Dermis microvascular lymphatic vessel endothelial cell (primary cell): ENCODE results near the gene TSNAXIP1. TPM values are rescaled to one million over a fixed set of nuclear protein-coding genes. Genes with fewer than 3 reads are reported as not detected.
A peak's percentile ranks its signal among the peaks of the same experiment; 100 is the strongest.

Source experiments
- DNase-seq, 2 donors: peaks; one replicate each; pipeline versions ENCODE4 v3.0.0 to v3.0.0-alpha.2; 2010; ENCODE audit warnings: low read depth in 2 of 2
- total RNA-seq: library from RNA; depleted of rRNA; stranded (reverse); fragments of >200 nt; gene quantifications from 2 replicates; pipeline ENCODE4 v1.2.1, GENCODE V29; 2014

Gene TSNAXIP1
- total RNA-seq, 1 donor from 2014 or later: 0.26 TPM

GRCh38 chr16:67781565-67781921, 25.1 kb upstream of the TSNAXIP1 start:
- DNase-seq: no peak

GRCh38 chr16:67782567-67783352, 23.9 kb upstream of the TSNAXIP1 start:
- DNase-seq: no peak

- DNase-seq: no peak
Measured at GRCh38 chr16:67783353-67783725, 23.4 kb upstream of the TSNAXIP1 start.

GRCh38 chr16:67786491-67786890, 20.2 kb upstream of the TSNAXIP1 start:
- no peak for DNase-seq

- no peak for DNase-seq
Measured at GRCh38 chr16:67790071-67790470, 16.6 kb upstream of the TSNAXIP1 start.

- no peak for DNase-seq
Measured at GRCh38 chr16:67796099-67796718, 10.5 kb upstream of the TSNAXIP1 start.

GRCh38 chr16:67800338-67800926, 6.3 kb upstream of the TSNAXIP1 start:
- DNase-seq: no peak

- DNase-seq: no peak
Measured at GRCh38 chr16:67801241-67801640, 5.4 kb upstream of the TSNAXIP1 start.

- no peak for DNase-seq
Measured at GRCh38 chr16:67801883-67802282, 4.8 kb upstream of the TSNAXIP1 start.

GRCh38 chr16:67803894-67804293, 2.8 kb upstream of the TSNAXIP1 start:
- DNase-seq: no peak

GRCh38 chr16:67804853-67805542, 1.7 kb upstream of the TSNAXIP1 start:
- peak in 1 of 2 donors; percentile 58 for DNase-seq

- no peak for DNase-seq
Measured at GRCh38 chr16:67805718-67806427, 816 bp upstream of the TSNAXIP1 start.

GRCh38 chr16:67807148-67807682, 526 bp downstream of the TSNAXIP1 start:
- DNase-seq: no peak

GRCh38 chr16:67811899-67812298, 5.2 kb downstream of the TSNAXIP1 start:
- DNase-seq: no peak

- DNase-seq: no peak
Measured at GRCh38 chr16:67814567-67814966, 7.9 kb downstream of the TSNAXIP1 start.

GRCh38 chr16:67820608-67821259, 14.0 kb downstream of the TSNAXIP1 start:
- no peak for DNase-seq

- no peak for DNase-seq
Measured at GRCh38 chr16:67822511-67822910, 15.8 kb downstream of the TSNAXIP1 start.

GRCh38 chr16:67825119-67825518, 18.4 kb downstream of the TSNAXIP1 start:
- DNase-seq: no peak

GRCh38 chr16:67825906-67826305, 19.2 kb downstream of the TSNAXIP1 start:
- DNase-seq: no peak

GRCh38 chr16:67828651-67829050, 22.0 kb downstream of the TSNAXIP1 start:
- DNase-seq: no peak

- peak in 1 of 2 donors; percentile 32 for DNase-seq
Measured at GRCh38 chr16:67833030-67833414, 26.3 kb downstream of the TSNAXIP1 start.
